NT2/D1 (cell line): ENCODE results near the gene SPOCK2.

Source experiments
- SUZ12 ChIP-seq: IDR thresholded peaks from 2 replicates; pipeline ENCODE4 v1.6.1; 2011; ENCODE audit not compliant: insufficient read length, insufficient read depth; ENCODE audit errors: extremely low read depth
- YY1 ChIP-seq: IDR thresholded peaks from 2 replicates; pipeline ENCODE4 v1.6.1; 2011; ENCODE audit not compliant: insufficient read length, insufficient read depth

DNA sequence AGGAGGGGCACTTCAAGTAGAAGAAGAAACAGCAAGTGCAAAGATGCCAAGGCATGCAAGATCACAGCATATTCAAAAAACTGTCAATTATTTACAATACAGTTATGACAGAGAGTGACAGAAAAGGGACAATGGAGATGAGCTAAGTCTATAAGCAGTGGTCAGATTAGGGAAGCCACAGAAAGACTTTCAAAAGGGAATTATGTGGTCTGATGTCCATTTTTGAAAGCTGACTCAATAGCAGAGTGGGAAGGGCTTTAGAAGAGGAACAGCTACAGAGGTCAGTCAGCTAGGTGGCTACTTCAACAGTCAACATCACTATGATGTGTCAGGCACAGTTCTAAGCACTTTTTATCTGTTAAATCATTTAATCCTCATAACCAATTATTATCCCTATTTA is 45.2 kb upstream of the SPOCK2 start:
- TF ChIP-seq YY1 (no peak), SUZ12 (no peak)
